ENCODE results near the gene NACA2.

- no peak for TF ChIP-seq REST (IDR thresholded peaks at IDR 0.05; ENCODE audit: low read depth)
- no peak for TF ChIP-seq EGR1 (IDR thresholded peaks at IDR 0.05)
- no peak for TF ChIP-seq CEBPB (IDR thresholded peaks at IDR 0.05)
- no peak for TF ChIP-seq MAX (IDR thresholded peaks at IDR 0.05)
- TF ChIP-seq RAD21 (IDR thresholded peaks at IDR 0.05; ENCODE audit: low read depth): no peak
These were observed 43.9 kb downstream of the NACA2 start for GRCh38 chr17:61547113-61547512.
